NB4 (cell line): ENCODE results near the gene MARK4.
"Not testable (repeated sequence)": the region's sequence is repeated elsewhere in the genome, so short reads cannot be mapped to it uniquely, and the experiment has no call there.

Source experiments
- DNase-seq: peaks from one replicate; pipeline ENCODE4 v3.0.0; 2010; ENCODE audit warnings: low read depth
- H3K4me3 ChIP-seq: one replicate; pipeline ENCODE4 v1.5.1; 2011; ENCODE audit warnings: mild to moderate bottlenecking, low read depth, low read length, moderate library complexity
- CTCF ChIP-seq: IDR thresholded peaks from one replicate; pipeline ENCODE4 v1.5.1; 2012; ENCODE audit warnings: low read depth, low read length
- MAX ChIP-seq: IDR thresholded peaks from 2 replicates; pipeline ENCODE4 v1.6.1; 2011; ENCODE audit warnings: low read depth, low read length
- MYC ChIP-seq: IDR thresholded peaks from 2 replicates; pipeline ENCODE4 v1.6.1; 2011; ENCODE audit warnings: low read depth, low read length
- POLR2A ChIP-seq: IDR thresholded peaks from 2 replicates; pipeline ENCODE4 v1.6.1; 2011; ENCODE audit warnings: mild to moderate bottlenecking; ENCODE audit not compliant: insufficient read length; ENCODE audit errors: extremely low read depth

Gene MARK4

GRCh38 chr19:45263013-45263412, 11.9 kb downstream of the MARK4 start:
- DNase-seq: no peak
- no peak for TF ChIP-seq CTCF
- no peak for TF ChIP-seq MYC
- TF ChIP-seq POLR2A: no peak
- TF ChIP-seq MAX: no peak
- no peak overlapping the region for H3K4me3 ChIP-seq

- no peak for TF ChIP-seq MAX
- TF ChIP-seq POLR2A: no peak
- no peak for TF ChIP-seq MYC
- no peak for TF ChIP-seq CTCF
- H3K4me3 ChIP-seq: no peak overlapping the region
- DNase-seq: no peak
These were observed 13.8 kb downstream of the MARK4 start for GRCh38 chr19:45264781-45265317.

- no peak overlapping the region for H3K4me3 ChIP-seq
- DNase-seq: no peak
- TF ChIP-seq MYC (no peak), MAX (no peak), CTCF (no peak), POLR2A (no peak)
These were observed 14.3 kb downstream of the MARK4 start for GRCh38 chr19:45265375-45265774.

GRCh38 chr19:45267296-45267695, 16.2 kb downstream of the MARK4 start:
- no peak for TF ChIP-seq POLR2A
- TF ChIP-seq MYC: no peak
- TF ChIP-seq MAX: no peak
- no peak for DNase-seq
- H3K4me3 ChIP-seq: no peak overlapping the region

GRCh38 chr19:45269939-45270338, 18.9 kb downstream of the MARK4 start:
- H3K4me3 ChIP-seq, DNase-seq: not testable (repeated sequence)

GRCh38 chr19:45271098-45271734, 20.1 kb downstream of the MARK4 start:
- TF ChIP-seq CTCF (no peak), POLR2A (no peak), MYC (no peak), MAX (no peak)
- H3K4me3 ChIP-seq: no peak overlapping the region
- DNase-seq: no peak
